Fibroblast of lung (primary cell): Measurements from ENCODE around the gene SNTN.

Source experiments
- CTCF ChIP-seq, 2 donors: IDR thresholded peaks in 1 of 2; conservative IDR thresholded peaks in 1 of 2; 1 replicate in 1 of 2; 2 replicates in 1 of 2; pipeline ENCODE4 v1.5.1; 2011 to 2012; ENCODE audit warnings: low read length in 2 of 2, control low read depth in 1 of 2, inconsistent platforms in 1 of 2, low read depth in 1 of 2, mild to moderate bottlenecking in 1 of 2
- EZH2 ChIP-seq: IDR thresholded peaks from 2 replicates; pipeline ENCODE4 v1.5.1; 2012; ENCODE audit warnings: low read length, control low read depth, mild to moderate bottlenecking; ENCODE audit errors: missing control alignments

- TF ChIP-seq CTCF (conservative IDR thresholded peaks at IDR 0.05 in 1 of 2, IDR thresholded peaks at IDR 0.05 in 1 of 2; ENCODE audit: low read depth in 1 of 2, low read length in 2 of 2) = no peak
- no peak for TF ChIP-seq EZH2
Measured at GRCh38 chr3:63624941-63625560, 27.4 kb upstream of the SNTN start.
